GM18907 (cell line): ENCODE results near the gene L3MBTL4.
"Not testable (repeated sequence)": the region's sequence is repeated elsewhere in the genome, so short reads cannot be mapped to it uniquely, and the experiment has no call there.

Source experiments
- ATAC-seq: cut with Tn5 transposase; IDR thresholded peaks from one replicate; pipeline ENCODE4 v1.9.1; 2021; ENCODE audit warnings: mild to moderate bottlenecking, moderate library complexity; ENCODE audit not compliant: unreplicated experiment

L3MBTL4 gene

GRCh38 chr18:6406910-6407470 lies 7.7 kb downstream of the L3MBTL4 start:
- ATAC-seq, result no peak

- ATAC-seq, result no peak
Measured at GRCh38 chr18:6406075-6406909, 8.4 kb downstream of the L3MBTL4 start.

- no peak for ATAC-seq
Measured at GRCh38 chr18:6405237-6406074, 9.3 kb downstream of the L3MBTL4 start.

GRCh38 chr18:6404834-6405233 lies 9.9 kb downstream of the L3MBTL4 start:
- no peak for ATAC-seq

- ATAC-seq, result no peak
Measured at GRCh38 chr18:6401687-6402086, 13.0 kb downstream of the L3MBTL4 start.

GRCh38 chr18:6399776-6400175 lies 14.9 kb downstream of the L3MBTL4 start:
- ATAC-seq, result no peak

GRCh38 chr18:6397931-6398566 lies 16.7 kb downstream of the L3MBTL4 start:
- no peak for ATAC-seq

GRCh38 chr18:6396847-6397246 lies 17.9 kb downstream of the L3MBTL4 start:
- ATAC-seq, result no peak

- no peak for ATAC-seq
Measured at GRCh38 chr18:6396276-6396675, 18.4 kb downstream of the L3MBTL4 start.

- ATAC-seq, result no peak
Measured at GRCh38 chr18:6389005-6389404, 25.7 kb downstream of the L3MBTL4 start.

GRCh38 chr18:6382963-6383362 lies 31.7 kb downstream of the L3MBTL4 start:
- no peak for ATAC-seq

GRCh38 chr18:6377473-6377872 lies 37.2 kb downstream of the L3MBTL4 start:
- not testable (repeated sequence) for ATAC-seq

GRCh38 chr18:6376433-6377229 lies 38.1 kb downstream of the L3MBTL4 start:
- no peak for ATAC-seq

- no peak for ATAC-seq
Measured at GRCh38 chr18:6374935-6375529, 39.7 kb downstream of the L3MBTL4 start.

GRCh38 chr18:6374340-6374739 lies 40.4 kb downstream of the L3MBTL4 start:
- no peak for ATAC-seq

GRCh38 chr18:6373187-6373586 lies 41.5 kb downstream of the L3MBTL4 start:
- no peak for ATAC-seq

GRCh38 chr18:6370886-6371635 lies 43.6 kb downstream of the L3MBTL4 start:
- ATAC-seq, result no peak

GRCh38 chr18:6370410-6370809 lies 44.3 kb downstream of the L3MBTL4 start:
- no peak for ATAC-seq

GRCh38 chr18:6368017-6368416 lies 46.7 kb downstream of the L3MBTL4 start:
- no peak for ATAC-seq
